Measurements from ENCODE around the gene FMNL2.

- TF ChIP-seq CTCF (IDR thresholded peaks at IDR 0.05 in 4 of 5, conservative IDR thresholded peaks at IDR 0.05 in 1 of 5) (no peak), POLR2A (IDR thresholded peaks at IDR 0.05) (no peak)
Measured at GRCh38 chr2:152623076-152623740, 288.2 kb downstream of the FMNL2 start.

All from gastrocnemius medialis (tissue), 4 donors.